AG10803 (cell line): ENCODE measurements around the gene CHRNB1.

Source experiments
- DNase-seq: peaks from one replicate; pipeline ENCODE4 v3.0.0; 2010; ENCODE audit warnings: low read depth
- H3K4me3 ChIP-seq: 2 replicates; pipeline ENCODE4 v1.5.1; 2011; ENCODE audit warnings: mild to moderate bottlenecking, low read length, control low read depth
- TF ChIP-seq, protein P1 (sequence below): conservative IDR thresholded peaks from 2 replicates; pipeline ENCODE4 v1.5.1; 2011; ENCODE audit warnings: mild to moderate bottlenecking, low read length, control low read depth, inconsistent platforms

Gene CHRNB1

DNA sequence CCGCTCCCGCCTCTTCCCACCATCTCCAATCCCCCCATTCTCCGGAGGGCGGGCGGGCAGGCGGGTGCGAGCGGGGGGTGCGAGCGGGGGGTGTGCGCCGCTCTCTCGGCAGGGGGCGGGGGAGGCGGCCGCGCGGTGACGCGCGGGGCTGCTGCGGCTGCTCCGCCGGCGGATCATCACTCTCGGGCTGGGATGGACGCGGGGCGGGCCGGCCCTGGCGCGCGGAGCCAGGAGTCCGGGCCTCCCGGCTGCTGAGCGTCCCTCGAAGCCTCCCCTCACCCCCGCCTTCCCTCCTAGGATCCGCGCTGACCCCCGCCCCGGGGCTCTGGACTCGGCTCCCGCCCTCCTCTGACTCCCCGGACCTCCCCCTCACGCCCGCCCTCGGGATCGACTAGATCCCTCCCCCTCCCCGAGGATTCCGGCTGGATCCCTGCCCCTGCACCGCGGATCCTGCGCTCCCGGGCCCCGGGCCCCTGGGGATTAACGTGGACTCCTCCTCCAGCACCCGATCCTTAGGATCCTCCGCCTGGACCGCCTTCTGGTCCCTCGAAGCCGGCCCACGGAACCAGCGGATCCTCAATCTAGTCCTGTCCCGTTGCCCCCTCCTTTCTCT is 40.0 kb upstream of the CHRNB1 start:
- peak overlapping the region; percentile 80 for H3K4me3 ChIP-seq
- no peak for DNase-seq
- TF ChIP-seq, protein P1, sequence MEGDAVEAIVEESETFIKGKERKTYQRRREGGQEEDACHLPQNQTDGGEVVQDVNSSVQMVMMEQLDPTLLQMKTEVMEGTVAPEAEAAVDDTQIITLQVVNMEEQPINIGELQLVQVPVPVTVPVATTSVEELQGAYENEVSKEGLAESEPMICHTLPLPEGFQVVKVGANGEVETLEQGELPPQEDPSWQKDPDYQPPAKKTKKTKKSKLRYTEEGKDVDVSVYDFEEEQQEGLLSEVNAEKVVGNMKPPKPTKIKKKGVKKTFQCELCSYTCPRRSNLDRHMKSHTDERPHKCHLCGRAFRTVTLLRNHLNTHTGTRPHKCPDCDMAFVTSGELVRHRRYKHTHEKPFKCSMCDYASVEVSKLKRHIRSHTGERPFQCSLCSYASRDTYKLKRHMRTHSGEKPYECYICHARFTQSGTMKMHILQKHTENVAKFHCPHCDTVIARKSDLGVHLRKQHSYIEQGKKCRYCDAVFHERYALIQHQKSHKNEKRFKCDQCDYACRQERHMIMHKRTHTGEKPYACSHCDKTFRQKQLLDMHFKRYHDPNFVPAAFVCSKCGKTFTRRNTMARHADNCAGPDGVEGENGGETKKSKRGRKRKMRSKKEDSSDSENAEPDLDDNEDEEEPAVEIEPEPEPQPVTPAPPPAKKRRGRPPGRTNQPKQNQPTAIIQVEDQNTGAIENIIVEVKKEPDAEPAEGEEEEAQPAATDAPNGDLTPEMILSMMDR: no peak

DNA sequence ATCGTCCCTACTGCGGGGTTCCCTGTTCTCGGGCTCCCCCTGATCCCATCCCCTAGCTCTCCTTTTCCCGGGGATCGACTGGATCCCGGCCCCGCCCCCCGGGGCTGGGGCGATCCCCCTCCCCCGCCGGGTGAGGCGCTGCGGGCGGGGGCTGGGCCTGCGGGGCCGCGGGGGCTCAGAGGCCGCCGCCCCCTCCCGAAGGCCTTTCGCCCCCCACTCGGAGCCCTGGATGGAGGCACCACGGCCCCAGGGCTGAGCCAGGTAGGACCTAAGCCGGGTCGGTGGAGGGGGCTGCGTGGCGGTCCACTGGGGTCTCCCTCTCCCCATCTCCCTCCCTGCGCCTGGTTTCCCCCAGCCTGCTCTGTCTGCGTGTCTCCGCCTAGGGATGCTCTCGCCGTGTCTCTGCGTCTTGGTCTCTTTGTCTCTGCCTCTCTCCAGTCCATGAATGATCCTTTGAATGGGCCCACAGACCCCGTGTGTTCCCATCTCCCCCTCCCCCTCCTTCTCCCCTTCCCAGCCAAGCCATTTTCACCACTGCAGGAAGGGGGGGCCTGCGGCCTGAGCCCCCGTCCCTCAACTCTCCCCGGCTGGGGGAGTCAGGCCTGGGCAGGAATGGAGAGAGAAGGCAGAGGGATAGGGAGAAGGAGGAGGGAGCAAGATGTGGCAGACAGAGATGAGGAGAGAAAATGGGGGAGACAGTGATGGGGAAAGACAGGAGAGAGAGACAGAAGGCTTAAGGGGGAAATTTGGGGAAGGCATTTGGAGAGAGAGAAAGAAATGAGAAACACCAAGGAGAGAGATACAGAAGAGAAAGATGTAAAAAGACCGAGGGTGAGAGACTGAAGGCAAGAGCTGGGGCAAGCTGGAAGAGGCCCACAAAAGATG is 39.3 kb upstream of the CHRNB1 start:
- DNase-seq: no peak
- TF ChIP-seq, protein P1: no peak
- H3K4me3 ChIP-seq: peak overlapping the region; percentile 80

DNA sequence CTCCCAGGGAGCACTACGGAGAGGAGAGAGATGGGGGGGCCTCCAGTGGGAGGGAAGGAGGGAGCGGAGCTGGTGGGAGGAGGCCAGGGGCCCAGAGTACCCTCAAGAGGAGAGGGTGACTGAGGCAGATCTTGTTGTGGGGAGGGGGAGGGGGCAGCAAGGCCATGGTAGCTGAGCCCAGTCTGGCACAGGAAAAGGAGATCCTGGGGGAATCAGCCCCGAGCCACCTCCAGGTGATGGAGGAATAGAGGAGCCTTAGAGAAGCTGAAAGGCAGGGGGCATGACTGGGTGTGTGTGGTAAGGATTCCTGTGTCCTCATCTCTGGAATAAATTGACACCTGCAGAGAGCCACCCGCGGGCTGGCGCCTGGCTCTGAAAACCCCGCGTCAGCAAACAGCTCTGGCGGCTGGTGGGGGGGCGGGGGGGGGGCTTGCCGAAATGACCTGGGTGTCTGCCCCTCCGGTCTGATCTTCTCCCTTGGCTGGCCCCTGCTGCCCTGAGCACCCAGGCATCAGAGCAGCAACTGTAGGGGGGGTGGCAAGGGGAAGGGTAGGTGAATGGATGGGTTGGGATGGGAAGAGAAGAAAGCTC is 38.5 kb upstream of the CHRNB1 start:
- H3K4me3 ChIP-seq: peak overlapping the region; percentile 80
- TF ChIP-seq, protein P1: no peak
- no peak for DNase-seq

DNA sequence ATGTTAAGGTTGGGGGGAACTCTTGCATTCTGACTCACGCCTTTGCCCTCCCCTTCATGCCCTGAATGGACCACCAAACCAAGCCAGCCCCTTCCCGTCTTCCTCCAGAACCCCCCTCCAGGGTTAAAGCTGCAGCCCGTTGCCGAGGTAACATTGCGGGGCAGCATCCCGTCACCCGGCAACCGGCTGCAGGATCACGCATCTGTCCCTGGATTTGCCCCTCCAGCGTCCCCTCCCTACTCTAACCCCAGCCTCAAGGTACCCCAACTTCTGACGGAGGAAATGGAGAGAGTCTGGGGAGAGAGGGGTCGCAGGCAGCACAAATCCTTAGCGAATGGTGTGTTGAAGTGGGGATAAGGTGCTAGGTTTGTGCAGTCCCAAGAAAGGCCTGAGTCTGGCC is 37.8 kb upstream of the CHRNB1 start:
- no peak for DNase-seq
- H3K4me3 ChIP-seq: peak overlapping the region; percentile 12; the same call in 1 of the 2 replicates
- TF ChIP-seq, protein P1: no peak

DNA sequence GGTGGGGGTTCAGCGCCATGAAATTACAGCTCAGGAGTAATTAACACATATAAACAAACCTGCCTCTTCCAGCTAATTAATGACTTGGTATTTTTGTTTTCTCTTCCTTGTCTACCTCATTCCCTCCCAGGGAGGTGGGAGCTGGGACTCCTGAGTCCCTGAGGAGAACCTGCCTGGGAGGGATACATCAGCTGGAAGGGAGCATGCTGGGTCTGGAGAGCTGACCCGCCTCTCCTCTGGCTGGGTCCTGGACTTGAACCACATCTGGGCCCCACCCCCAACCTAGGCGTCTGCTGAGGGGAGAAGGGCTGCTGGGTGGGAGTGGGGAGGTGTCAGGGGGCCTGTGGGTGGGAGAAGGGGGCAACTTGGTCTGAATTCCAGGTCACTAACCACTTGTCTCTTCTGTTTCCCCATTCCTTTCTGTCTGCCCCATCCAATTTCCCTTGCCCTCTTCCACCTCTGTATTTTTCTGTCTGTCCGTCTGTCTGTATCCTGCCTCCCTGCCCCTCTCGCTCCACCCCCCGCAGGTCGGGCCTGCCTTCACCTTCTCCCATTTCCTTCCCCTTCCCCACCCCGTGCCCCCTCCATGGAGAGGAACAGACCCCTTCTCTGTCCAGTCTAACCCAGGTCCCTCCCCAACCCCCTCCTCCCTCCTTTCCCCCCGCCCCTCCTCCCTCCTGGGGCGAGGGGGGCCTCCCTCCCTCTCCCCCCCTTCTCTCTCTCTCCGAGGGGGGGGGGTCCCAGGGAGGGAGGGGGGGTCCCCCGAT is 37.2 kb upstream of the CHRNB1 start, which contains the start of gene NLGN2:
NLGN2 (plus strand) TSS at position 361 of the 767 bp plus-strand sequence. CDS start 411 bp downstream, outside the sequence.
- no peak for DNase-seq
- TF ChIP-seq, protein P1: no peak
- H3K4me3 ChIP-seq: peak within 1 kb of the TSS; percentile 12; the same call in 1 of the 2 replicates

DNA sequence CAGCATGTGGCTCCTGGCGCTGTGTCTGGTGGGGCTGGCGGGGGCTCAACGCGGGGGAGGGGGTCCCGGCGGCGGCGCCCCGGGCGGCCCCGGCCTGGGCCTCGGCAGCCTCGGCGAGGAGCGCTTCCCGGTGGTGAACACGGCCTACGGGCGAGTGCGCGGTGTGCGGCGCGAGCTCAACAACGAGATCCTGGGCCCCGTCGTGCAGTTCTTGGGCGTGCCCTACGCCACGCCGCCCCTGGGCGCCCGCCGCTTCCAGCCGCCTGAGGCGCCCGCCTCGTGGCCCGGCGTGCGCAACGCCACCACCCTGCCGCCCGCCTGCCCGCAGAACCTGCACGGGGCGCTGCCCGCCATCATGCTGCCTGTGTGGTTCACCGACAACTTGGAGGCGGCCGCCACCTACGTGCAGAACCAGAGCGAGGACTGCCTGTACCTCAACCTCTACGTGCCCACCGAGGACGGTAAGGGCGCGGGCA is 36.6 kb upstream of the CHRNB1 start:
- no peak for DNase-seq
- TF ChIP-seq, protein P1: no peak
- no peak overlapping the region for H3K4me3 ChIP-seq
